ENCODE data around the gene GLMP.

DNA sequence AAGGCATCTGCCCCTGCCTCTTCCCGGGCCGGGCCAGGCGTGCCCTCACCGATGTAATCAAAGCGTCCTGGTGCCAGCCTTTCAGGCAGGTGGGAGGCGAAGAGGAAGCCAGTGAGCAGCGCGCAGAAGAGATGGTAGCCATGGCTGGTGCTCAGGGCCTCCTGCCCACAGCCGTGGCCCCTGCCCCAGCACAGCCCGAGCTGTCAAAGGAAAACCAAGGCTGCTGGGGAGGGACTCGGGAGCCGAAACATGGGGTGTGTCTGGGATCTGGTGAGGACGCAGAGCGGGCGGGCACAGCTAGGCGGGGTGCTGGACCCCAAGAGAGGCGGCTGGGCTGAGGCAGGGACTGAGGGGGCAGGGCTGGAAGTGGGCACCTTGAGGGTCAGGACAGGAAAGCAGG is 50.8 kb downstream of the GLMP start:
- TF ChIP-seq POLR2A (IDR thresholded peaks at IDR 0.05; ENCODE audit: low read length) (no peak), GATA1 (IDR thresholded peaks at IDR 0.05; ENCODE audit: low read depth, low read length) (no peak)
